Measurements from ENCODE around the gene PLXNB1. TPM values are rescaled to one million over a fixed set of nuclear protein-coding genes. Genes with fewer than 3 reads are reported as not detected.

The PLXNB1 gene, protein sequence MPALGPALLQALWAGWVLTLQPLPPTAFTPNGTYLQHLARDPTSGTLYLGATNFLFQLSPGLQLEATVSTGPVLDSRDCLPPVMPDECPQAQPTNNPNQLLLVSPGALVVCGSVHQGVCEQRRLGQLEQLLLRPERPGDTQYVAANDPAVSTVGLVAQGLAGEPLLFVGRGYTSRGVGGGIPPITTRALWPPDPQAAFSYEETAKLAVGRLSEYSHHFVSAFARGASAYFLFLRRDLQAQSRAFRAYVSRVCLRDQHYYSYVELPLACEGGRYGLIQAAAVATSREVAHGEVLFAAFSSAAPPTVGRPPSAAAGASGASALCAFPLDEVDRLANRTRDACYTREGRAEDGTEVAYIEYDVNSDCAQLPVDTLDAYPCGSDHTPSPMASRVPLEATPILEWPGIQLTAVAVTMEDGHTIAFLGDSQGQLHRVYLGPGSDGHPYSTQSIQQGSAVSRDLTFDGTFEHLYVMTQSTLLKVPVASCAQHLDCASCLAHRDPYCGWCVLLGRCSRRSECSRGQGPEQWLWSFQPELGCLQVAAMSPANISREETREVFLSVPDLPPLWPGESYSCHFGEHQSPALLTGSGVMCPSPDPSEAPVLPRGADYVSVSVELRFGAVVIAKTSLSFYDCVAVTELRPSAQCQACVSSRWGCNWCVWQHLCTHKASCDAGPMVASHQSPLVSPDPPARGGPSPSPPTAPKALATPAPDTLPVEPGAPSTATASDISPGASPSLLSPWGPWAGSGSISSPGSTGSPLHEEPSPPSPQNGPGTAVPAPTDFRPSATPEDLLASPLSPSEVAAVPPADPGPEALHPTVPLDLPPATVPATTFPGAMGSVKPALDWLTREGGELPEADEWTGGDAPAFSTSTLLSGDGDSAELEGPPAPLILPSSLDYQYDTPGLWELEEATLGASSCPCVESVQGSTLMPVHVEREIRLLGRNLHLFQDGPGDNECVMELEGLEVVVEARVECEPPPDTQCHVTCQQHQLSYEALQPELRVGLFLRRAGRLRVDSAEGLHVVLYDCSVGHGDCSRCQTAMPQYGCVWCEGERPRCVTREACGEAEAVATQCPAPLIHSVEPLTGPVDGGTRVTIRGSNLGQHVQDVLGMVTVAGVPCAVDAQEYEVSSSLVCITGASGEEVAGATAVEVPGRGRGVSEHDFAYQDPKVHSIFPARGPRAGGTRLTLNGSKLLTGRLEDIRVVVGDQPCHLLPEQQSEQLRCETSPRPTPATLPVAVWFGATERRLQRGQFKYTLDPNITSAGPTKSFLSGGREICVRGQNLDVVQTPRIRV (N-terminal part only)
- total RNA-seq, result 5.6 and 25.4 TPM in 2 replicates

GRCh38 chr3:48429960-48430707 lies at the start of gene PLXNB1:
Gene PLXNB1, minus strand, starts transcription at chr3:48430086. Its CDS starts 5,475 bp downstream, at chr3:48424611.

DNA sequence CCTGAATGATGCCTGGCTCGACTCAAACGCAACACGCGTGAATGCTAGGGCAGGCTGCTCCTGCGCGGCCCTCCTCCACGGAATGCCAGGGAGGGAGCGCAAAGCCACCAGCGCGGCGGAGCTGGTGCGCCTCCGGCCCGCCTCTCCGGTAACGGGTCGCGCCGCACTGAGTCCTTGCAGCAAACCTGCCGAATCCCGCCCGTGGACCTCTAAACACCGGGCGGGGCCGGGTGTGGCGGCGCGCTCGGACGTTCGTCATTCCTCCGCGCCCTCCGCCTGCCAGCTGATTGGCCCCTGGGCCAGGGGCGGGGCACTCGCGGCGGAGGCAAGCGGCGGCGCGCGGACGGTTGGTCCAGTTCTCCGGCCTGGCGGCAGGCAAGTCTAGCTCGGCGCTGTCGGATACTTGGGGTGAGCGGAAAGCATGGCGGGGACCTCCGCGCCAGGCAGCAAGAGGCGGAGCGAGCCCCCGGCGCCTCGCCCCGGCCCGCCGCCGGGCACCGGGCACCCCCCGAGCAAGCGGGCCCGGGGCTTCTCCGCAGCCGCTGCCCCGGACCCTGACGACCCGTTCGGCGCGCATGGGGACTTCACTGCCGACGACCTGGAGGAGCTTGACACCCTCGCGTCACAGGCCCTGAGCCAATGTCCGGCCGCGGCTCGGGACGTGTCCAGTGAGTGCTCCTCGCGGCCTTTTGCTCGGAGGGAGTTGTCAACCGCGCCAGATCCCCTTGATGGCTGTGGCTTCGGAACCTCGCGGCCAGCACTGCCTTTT lies 16.7 kb upstream of the PLXNB1 start, which contains the start of gene ATRIP:
ATRIP (plus strand) TSS at position 313 of the 769 bp plus-strand sequence; CDS start at position 422, 109 bp downstream.

DNA sequence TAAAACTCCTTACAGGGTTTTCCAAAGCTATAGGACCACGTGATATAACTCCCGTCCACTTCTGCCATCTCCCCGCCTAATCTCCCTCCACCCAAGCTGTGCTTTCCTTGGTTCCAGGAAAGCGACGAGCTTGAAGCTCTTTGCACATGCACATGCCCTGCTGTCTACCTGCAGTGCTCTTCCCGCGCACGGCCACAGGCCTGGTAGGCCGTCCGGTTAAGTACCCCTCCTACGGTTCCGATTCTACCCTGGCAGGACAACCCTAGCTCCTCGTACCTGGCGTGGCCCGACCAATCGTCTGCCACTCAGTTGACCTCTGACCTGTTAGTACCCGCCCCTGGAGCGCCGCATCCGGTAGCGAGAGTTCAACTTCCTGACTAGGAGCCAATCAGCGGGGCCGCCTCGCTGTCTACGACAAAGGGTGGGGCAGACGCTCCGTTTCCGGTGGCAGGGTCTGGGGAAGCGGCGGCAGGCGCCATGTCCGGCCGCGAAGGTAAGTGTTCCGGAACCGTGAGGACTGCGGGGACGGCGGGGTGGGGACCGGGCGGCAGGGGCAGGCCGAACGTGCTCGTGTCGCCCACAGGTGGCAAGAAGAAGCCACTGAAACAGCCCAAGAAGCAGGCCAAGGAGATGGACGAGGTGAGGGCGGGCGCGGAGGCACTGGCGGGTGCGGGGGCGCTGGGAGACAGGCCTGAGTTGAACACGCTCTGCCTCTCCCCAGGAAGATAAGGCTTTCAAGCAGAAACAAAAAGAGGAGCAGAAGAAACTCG lies 10.1 kb upstream of the PLXNB1 start, which contains the start of the genes CCDC51 and TMA7:
CCDC51 (minus strand) TSS at position 300 of the 770 bp plus-strand sequence. CDS start 4,991 bp downstream, outside the sequence.
TMA7 (plus strand) TSS at position 438 of the 770 bp plus-strand sequence; CDS start at position 478, 40 bp downstream.

DNA sequence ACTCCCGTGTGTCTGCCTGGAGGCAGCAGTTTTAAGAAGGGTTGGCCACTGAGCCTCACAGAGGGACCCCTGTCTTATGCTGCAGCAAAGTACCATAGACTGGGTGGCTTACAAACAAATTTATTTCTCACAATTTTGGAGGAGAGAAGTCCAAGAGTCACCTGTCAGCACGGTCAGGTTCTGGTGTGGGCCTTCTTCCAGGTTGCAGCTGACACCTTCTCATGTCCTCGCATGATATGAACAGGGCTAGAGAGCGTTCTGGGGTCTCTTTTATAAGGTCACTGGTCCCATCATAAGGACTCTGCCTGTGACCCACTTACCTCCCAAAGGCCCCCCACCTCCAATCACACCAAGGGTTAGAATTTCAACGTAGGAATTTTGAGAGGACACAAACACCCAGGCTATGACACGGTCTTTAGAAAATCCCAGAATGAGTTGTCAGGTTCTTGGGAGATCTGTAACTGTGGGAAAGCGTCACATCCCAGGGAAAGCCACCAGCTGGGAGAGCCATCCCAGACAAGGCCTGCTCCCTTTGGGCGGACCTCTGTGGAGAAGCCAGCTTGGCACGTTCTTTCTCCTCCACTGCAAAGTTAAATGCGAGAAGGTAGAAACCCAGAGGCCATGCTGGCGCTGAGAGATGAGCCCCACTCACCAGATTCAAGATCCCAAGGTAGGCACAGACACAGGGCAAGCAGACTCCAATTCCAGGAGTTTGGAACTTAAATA lies 58.1 kb downstream of the PLXNB1 start, which contains the start of gene FBXW12:
FBXW12 (plus strand) TSS at position 569 of the 726 bp plus-strand sequence. CDS start 549 bp downstream, outside the sequence.

Other genes starting within 250 kb of the PLXNB1 start
- 2.5 and 25.7 TPM in 2 replicates for gene CDC25A, start 241.7 kb downstream of the PLXNB1 start, total RNA-seq
- gene CAMP, start 206.6 kb downstream of the PLXNB1 start, total RNA-seq, result not detected in 2 replicates
- 2.3 and 5.1 TPM in 2 replicates for gene ZNF589, start 189.0 kb downstream of the PLXNB1 start, total RNA-seq
- gene NME6, start 128.7 kb downstream of the PLXNB1 start, total RNA-seq, result 17.2 and 27.2 TPM in 2 replicates
- gene SPINK8, start 96.4 kb downstream of the PLXNB1 start, total RNA-seq, result not detected in 2 replicates
- 0.28 TPM in 1 of 2 replicates, not detected in the other for gene FBXW12, start 57.9 kb downstream of the PLXNB1 start, total RNA-seq
- 20.9 and 25.3 TPM in 2 replicates for gene CCDC51, start 10.0 kb upstream of the PLXNB1 start, total RNA-seq
- 244 and 387 TPM in 2 replicates for gene TMA7, start 10.2 kb upstream of the PLXNB1 start, total RNA-seq
- gene ATRIP, start 16.7 kb upstream of the PLXNB1 start, total RNA-seq, result 4.8 and 11.9 TPM in 2 replicates
- gene SHISA5, start 74.1 kb upstream of the PLXNB1 start, total RNA-seq, result 87.1 and 100 TPM in 2 replicates
- gene PFKFB4, start 126.7 kb upstream of the PLXNB1 start, total RNA-seq, result 20.3 and 50.2 TPM in 2 replicates
- 0.58 and 0.85 TPM in 2 replicates for gene UCN2, start 133.7 kb upstream of the PLXNB1 start, total RNA-seq
- 9.8 and 20.3 TPM in 2 replicates for gene COL7A1, start 165.2 kb upstream of the PLXNB1 start, total RNA-seq
- gene UQCRC1, start 179.6 kb upstream of the PLXNB1 start, total RNA-seq, result 254 and 423 TPM in 2 replicates
- 0.56 TPM in 1 of 2 replicates, not detected in the other for gene TMEM89, start 191.7 kb upstream of the PLXNB1 start, total RNA-seq
- 12.8 and 26.2 TPM in 2 replicates for gene SLC26A6, start 205.4 kb upstream of the PLXNB1 start, total RNA-seq
- gene CELSR3, start 232.8 kb upstream of the PLXNB1 start, total RNA-seq, result 0.38 and 0.85 TPM in 2 replicates

Data from regular cardiac myocyte (primary cell).